Measurements from ENCODE around the gene HIPK2. TPM values are rescaled to one million over a fixed set of nuclear protein-coding genes. Genes with fewer than 3 reads are reported as not detected.

The HIPK2 gene
- total and polyA plus RNA-seq, 5 donors from 2014 or later = 0.44 to 17.5 (median 0.78) TPM

GRCh38 chr7:139639563-139639962 is 138.2 kb downstream of the HIPK2 start:
- no peaks in the 10 kb centered on the region for H3K27me3 ChIP-seq (ENCODE audit: control insufficient read depth, insufficient read depth, low read length)
- peaks cover 4% of the 10 kb centered on the region for H3K4me1 ChIP-seq (ENCODE audit: control insufficient read depth, insufficient read depth, low read length, poor library complexity, severe bottlenecking)
- H3K27ac ChIP-seq (ENCODE audit: insufficient read depth, low read length, poor library complexity, severe bottlenecking) = no peak overlapping the region
- H3K9me3 ChIP-seq (ENCODE audit: control insufficient read depth in 2 of 2, low read length in 2 of 2) = no peaks in the 10 kb centered on the region
- no peak overlapping the region for H3K4me3 Mint-ChIP-seq
- H3K36me3 ChIP-seq (ENCODE audit: control insufficient read depth, insufficient read depth, low read length) = no peaks in the 10 kb centered on the region
- no peak overlapping the region for H3K4me3 ChIP-seq (ENCODE audit: low read depth, low read length)
- H3K9me3 Mint-ChIP-seq = no peaks in the 10 kb centered on the region
- H3K27me3 Mint-ChIP-seq = peaks cover 5% of the 10 kb centered on the region
- peaks cover 10% of the 10 kb centered on the region for H3K36me3 Mint-ChIP-seq
- DNase-seq (no peak), ATAC-seq (ENCODE audit: low read depth in 2 of 2) (no peak)
- H3K4me1 Mint-ChIP-seq = peaks cover 7 to 41% (median 18%) of the 10 kb centered on the region in 4 donors
- H3K27ac Mint-ChIP-seq = peak overlapping the region in 1 of 3 donors; percentile 20

GRCh38 chr7:139635526-139636302 is 142.1 kb downstream of the HIPK2 start:
- ATAC-seq (ENCODE audit: low read depth in 2 of 2) (peak; percentile 72 to 79), DNase-seq (peak; percentile 19 to 56 (median 43))
- H3K27me3 ChIP-seq (ENCODE audit: control insufficient read depth, insufficient read depth, low read length) = no peaks in the 10 kb centered on the region
- Mint-ChIP-seq H3K9me3 (no peaks in the 10 kb centered on the region), H3K36me3 (peaks cover 8% of the 10 kb centered on the region), H3K4me3 (peak overlapping the region; percentile 29 to 77 (median 46)), H3K4me1 (peaks cover 7 to 39% (median 15%) of the 10 kb centered on the region in 4 donors), H3K27me3 (peaks cover 5% of the 10 kb centered on the region), H3K27ac (peak overlapping the region; percentile 78 to 96 (median 87))
- peaks cover 4% of the 10 kb centered on the region for H3K4me1 ChIP-seq (ENCODE audit: control insufficient read depth, insufficient read depth, low read length, poor library complexity, severe bottlenecking)
- no peaks in the 10 kb centered on the region for H3K36me3 ChIP-seq (ENCODE audit: control insufficient read depth, insufficient read depth, low read length)
- H3K27ac ChIP-seq (ENCODE audit: insufficient read depth, low read length, poor library complexity, severe bottlenecking) = peak overlapping the region; percentile 1
- H3K9me3 ChIP-seq (ENCODE audit: control insufficient read depth in 2 of 2, low read length in 2 of 2) = no peaks in the 10 kb centered on the region
- H3K4me3 ChIP-seq (ENCODE audit: low read depth, low read length) = no peak overlapping the region

DNA sequence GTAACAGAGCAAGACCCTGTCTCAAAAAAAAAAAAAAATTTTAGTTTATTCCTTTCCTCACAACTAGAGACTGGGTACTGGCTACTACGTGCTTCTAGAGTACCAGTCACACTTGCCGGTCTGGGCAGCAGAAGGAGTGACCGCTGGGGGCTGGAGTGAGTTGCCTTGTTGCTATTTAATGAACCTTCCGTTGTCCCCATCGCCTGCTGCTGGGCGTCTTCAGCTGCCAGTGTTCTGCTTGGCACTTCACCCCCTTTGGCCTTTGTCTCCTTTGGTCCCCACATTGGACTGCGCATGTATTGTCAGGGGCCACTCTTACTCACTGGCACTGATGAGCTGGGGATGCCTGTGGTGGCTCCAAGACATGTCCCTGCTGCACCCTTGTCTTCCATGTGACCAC is 143.7 kb downstream of the HIPK2 start:
- no peaks in the 10 kb centered on the region for H3K9me3 Mint-ChIP-seq
- peak overlapping the region in 1 of 3 donors; percentile 90 for H3K27ac Mint-ChIP-seq
- peaks cover 7 to 51% (median 14%) of the 10 kb centered on the region in 4 donors for H3K4me1 Mint-ChIP-seq
- H3K27me3 Mint-ChIP-seq = peaks cover 5% of the 10 kb centered on the region
- H3K4me3 Mint-ChIP-seq = no peak overlapping the region
- DNase-seq (no peak), ATAC-seq (ENCODE audit: low read depth in 2 of 2) (no peak)
- Histone ChIP-seq H3K27ac (ENCODE audit: insufficient read depth, low read length, poor library complexity, severe bottlenecking) (no peak overlapping the region), H3K9me3 (ENCODE audit: control insufficient read depth in 2 of 2, low read length in 2 of 2) (no peaks in the 10 kb centered on the region), H3K4me1 (ENCODE audit: control insufficient read depth, insufficient read depth, low read length, poor library complexity, severe bottlenecking) (peaks cover 4% of the 10 kb centered on the region), H3K27me3 (ENCODE audit: control insufficient read depth, insufficient read depth, low read length) (no peaks in the 10 kb centered on the region), H3K36me3 (ENCODE audit: control insufficient read depth, insufficient read depth, low read length) (no peaks in the 10 kb centered on the region), H3K4me3 (ENCODE audit: low read depth, low read length) (no peak overlapping the region)
- H3K36me3 Mint-ChIP-seq = peaks cover 13% of the 10 kb centered on the region

DNA sequence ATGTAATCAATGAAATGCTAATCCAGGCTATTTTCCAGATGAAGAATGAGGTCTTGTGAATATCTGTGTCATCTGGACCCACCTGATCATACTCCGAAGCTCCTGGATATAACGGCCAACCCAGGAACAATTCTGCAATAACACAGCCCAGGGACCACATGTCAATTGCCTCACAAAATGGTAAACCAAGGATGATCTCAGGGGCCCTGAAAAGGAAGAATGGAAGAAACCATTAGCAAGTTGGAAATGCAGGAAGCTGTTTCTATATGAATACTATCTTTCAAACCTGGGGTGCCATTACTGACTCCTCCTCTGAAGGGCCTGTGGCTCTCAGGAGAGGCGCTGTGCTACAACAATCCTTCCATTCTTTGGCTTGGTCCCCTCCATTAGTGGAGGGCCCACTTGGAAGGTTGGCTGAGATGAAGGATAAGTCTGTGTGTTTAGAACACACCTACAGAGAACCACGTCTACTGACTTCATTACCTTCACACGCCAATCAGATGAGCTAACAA is 146.2 kb downstream of the HIPK2 start:
- H3K4me3 Mint-ChIP-seq = no peak overlapping the region
- DNase-seq (no peak), ATAC-seq (ENCODE audit: low read depth in 2 of 2) (no peak)
- H3K4me1 Mint-ChIP-seq = peaks cover 19 to 64% (median 27%) of the 10 kb centered on the region in 4 donors
- H3K9me3 ChIP-seq (ENCODE audit: control insufficient read depth in 2 of 2, low read length in 2 of 2) = no peaks in the 10 kb centered on the region
- H3K36me3 ChIP-seq (ENCODE audit: control insufficient read depth, insufficient read depth, low read length) = peaks cover 1% of the 10 kb centered on the region
- H3K27me3 ChIP-seq (ENCODE audit: control insufficient read depth, insufficient read depth, low read length) = no peaks in the 10 kb centered on the region
- H3K27ac Mint-ChIP-seq = peak overlapping the region in 1 of 3 donors; percentile 20
- peaks cover 22% of the 10 kb centered on the region for H3K4me1 ChIP-seq (ENCODE audit: control insufficient read depth, insufficient read depth, low read length, poor library complexity, severe bottlenecking)
- H3K27me3 Mint-ChIP-seq = no peaks in the 10 kb centered on the region
- peaks cover 19% of the 10 kb centered on the region for H3K36me3 Mint-ChIP-seq
- no peak overlapping the region for H3K27ac ChIP-seq (ENCODE audit: insufficient read depth, low read length, poor library complexity, severe bottlenecking)
- no peak overlapping the region for H3K4me3 ChIP-seq (ENCODE audit: low read depth, low read length)
- H3K9me3 Mint-ChIP-seq = no peaks in the 10 kb centered on the region

DNA sequence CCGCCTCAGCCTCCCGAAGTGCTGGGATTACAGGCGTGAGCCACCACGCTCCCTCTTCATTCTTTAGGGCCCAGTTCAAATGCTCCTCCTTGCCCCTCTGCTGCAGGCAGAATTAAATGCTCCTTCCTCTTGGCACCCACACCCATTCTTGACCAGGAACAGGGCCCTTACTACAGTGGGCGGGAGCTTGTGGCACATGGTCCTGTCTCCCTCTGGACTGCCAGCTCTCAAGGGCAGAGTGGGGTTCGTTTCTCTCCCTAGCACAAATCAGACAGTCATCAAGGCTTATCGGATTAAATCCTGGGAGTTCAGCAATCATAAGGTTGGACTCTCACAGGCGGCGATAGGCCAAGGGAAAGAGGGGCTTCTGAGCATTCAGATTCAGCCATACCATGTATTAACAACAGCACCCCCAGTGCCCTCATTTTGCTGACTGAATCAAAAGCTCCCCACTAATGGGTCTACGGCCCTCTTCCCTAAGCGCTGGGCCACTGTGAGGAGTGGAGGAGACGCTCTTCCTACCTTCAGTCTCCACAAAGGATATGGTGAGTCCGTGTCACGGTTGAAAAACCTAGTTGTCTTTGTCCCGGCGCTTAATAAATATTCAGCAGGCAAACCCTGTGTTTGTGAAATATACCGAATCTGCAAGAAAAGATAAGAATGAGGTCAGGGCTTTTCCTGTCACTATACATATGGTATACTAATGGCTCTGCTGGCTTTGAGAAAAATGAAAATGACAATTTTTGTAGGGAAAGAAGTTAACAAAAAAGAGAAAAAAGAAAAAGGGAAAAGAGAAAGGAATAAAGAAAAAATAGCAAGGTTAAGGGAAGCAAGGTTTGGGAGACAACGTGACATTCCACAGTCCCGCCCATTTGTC is 146.9 kb downstream of the HIPK2 start:
- Mint-ChIP-seq H3K4me1 (peaks cover 17 to 65% (median 23%) of the 10 kb centered on the region in 4 donors), H3K4me3 (peak overlapping the region in 1 of 4 donors; percentile 50), H3K36me3 (peaks cover 21% of the 10 kb centered on the region), H3K27ac (peak overlapping the region in 2 of 3 donors; percentile 54 to 89), H3K27me3 (no peaks in the 10 kb centered on the region), H3K9me3 (no peaks in the 10 kb centered on the region)
- Histone ChIP-seq H3K9me3 (ENCODE audit: control insufficient read depth in 2 of 2, low read length in 2 of 2) (no peaks in the 10 kb centered on the region), H3K27me3 (ENCODE audit: control insufficient read depth, insufficient read depth, low read length) (no peaks in the 10 kb centered on the region), H3K36me3 (ENCODE audit: control insufficient read depth, insufficient read depth, low read length) (peaks cover 1% of the 10 kb centered on the region), H3K4me1 (ENCODE audit: control insufficient read depth, insufficient read depth, low read length, poor library complexity, severe bottlenecking) (peaks cover 22% of the 10 kb centered on the region), H3K4me3 (ENCODE audit: low read depth, low read length) (no peak overlapping the region), H3K27ac (ENCODE audit: insufficient read depth, low read length, poor library complexity, severe bottlenecking) (no peak overlapping the region)
- DNase-seq (no peak), ATAC-seq (ENCODE audit: low read depth in 2 of 2) (no peak)

DNA sequence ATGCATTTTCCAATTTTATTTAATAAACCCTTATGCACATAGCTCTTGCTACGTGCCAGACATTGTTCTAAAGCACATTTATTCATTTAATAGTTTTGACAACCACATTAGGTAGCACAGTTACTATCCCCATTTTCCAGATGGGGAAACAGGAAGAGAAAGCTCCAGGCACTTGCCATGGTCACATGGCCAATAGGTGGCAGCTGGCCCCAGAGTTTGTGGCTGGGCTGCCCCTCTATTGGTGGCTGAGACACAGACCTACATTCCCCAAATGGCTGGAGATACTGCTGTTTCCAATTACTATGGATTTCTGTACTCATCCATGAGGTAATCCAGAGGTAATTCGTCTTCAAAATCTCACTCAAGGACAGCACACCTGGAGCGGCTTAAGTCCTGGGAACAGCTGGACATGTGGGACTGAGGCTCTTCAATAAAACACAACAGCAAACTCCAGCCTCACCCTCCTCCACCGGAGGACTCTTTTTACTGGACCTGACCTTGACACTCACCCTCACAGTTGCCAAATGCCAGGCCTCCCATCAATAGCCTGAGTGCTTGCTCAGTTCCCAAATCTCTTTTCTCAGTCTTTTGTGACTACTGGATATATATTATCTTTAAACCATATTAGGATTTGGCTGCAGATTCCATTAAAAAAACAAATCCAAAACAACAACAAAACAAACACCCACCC is 148.3 kb downstream of the HIPK2 start:
- no peak for DNase-seq
- Mint-ChIP-seq H3K9me3 (peaks cover 0 to 1% (median 0%) of the 10 kb centered on the region in 7 donors), H3K27me3 (no peaks in the 10 kb centered on the region), H3K27ac (peak overlapping the region; percentile 12 to 89 (median 87)), H3K4me1 (peaks cover 13 to 67% (median 22%) of the 10 kb centered on the region in 4 donors), H3K4me3 (peak overlapping the region in 1 of 4 donors; percentile 16), H3K36me3 (peaks cover 30% of the 10 kb centered on the region)
- no peak overlapping the region for H3K4me3 ChIP-seq (ENCODE audit: low read depth, low read length)
- H3K27ac ChIP-seq (ENCODE audit: insufficient read depth, low read length, poor library complexity, severe bottlenecking) = no peak overlapping the region
- no peak for ATAC-seq (ENCODE audit: low read depth in 2 of 2)
- H3K27me3 ChIP-seq (ENCODE audit: control insufficient read depth, insufficient read depth, low read length) = no peaks in the 10 kb centered on the region
- H3K36me3 ChIP-seq (ENCODE audit: control insufficient read depth, insufficient read depth, low read length) = peaks cover 1% of the 10 kb centered on the region
- H3K9me3 ChIP-seq (ENCODE audit: control insufficient read depth in 2 of 2, low read length in 2 of 2) = no peaks in the 10 kb centered on the region
- H3K4me1 ChIP-seq (ENCODE audit: control insufficient read depth, insufficient read depth, low read length, poor library complexity, severe bottlenecking) = peaks cover 18% of the 10 kb centered on the region

GRCh38 chr7:139627831-139628230 is 150.0 kb downstream of the HIPK2 start:
- H3K4me3 Mint-ChIP-seq = peak overlapping the region in 2 of 4 donors; percentile 47 to 62
- peaks cover 1% of the 10 kb centered on the region for H3K36me3 ChIP-seq (ENCODE audit: control insufficient read depth, insufficient read depth, low read length)
- no peaks in the 10 kb centered on the region for H3K9me3 ChIP-seq (ENCODE audit: control insufficient read depth in 2 of 2, low read length in 2 of 2)
- DNase-seq = no peak
- H3K27me3 Mint-ChIP-seq = no peaks in the 10 kb centered on the region
- peaks cover 0 to 1% (median 0%) of the 10 kb centered on the region in 7 donors for H3K9me3 Mint-ChIP-seq
- no peak for ATAC-seq (ENCODE audit: low read depth in 2 of 2)
- H3K4me1 ChIP-seq (ENCODE audit: control insufficient read depth, insufficient read depth, low read length, poor library complexity, severe bottlenecking) = peaks cover 18% of the 10 kb centered on the region
- peak overlapping the region; percentile 48 for H3K27ac ChIP-seq (ENCODE audit: insufficient read depth, low read length, poor library complexity, severe bottlenecking)
- no peaks in the 10 kb centered on the region for H3K27me3 ChIP-seq (ENCODE audit: control insufficient read depth, insufficient read depth, low read length)
- H3K4me3 ChIP-seq (ENCODE audit: low read depth, low read length) = no peak overlapping the region
- peak overlapping the region; percentile 61 to 94 (median 91) for H3K27ac Mint-ChIP-seq
- H3K4me1 Mint-ChIP-seq = peaks cover 13 to 74% (median 24%) of the 10 kb centered on the region in 4 donors
- H3K36me3 Mint-ChIP-seq = peaks cover 34% of the 10 kb centered on the region
